GM21423 (cell line): ENCODE results near the gene ATP2B2.

ENCODE experiments used
- ATAC-seq: cut with Tn5 transposase; IDR thresholded peaks from one replicate; pipeline ENCODE4 v1.9.1; 2021; ENCODE audit warnings: mild to moderate bottlenecking, moderate library complexity; ENCODE audit not compliant: unreplicated experiment

Gene ATP2B2

GRCh38 chr3:10530241-10530640 lies 24.9 kb upstream of the ATP2B2 start:
- no peak for ATAC-seq

- no peak for ATAC-seq
Observed at GRCh38 chr3:10529809-10530208, 24.4 kb upstream of the ATP2B2 start.

- ATAC-seq, result no peak
Observed at GRCh38 chr3:10528046-10528445, 22.7 kb upstream of the ATP2B2 start.

GRCh38 chr3:10527295-10528001 lies 22.1 kb upstream of the ATP2B2 start:
- no peak for ATAC-seq

DNA sequence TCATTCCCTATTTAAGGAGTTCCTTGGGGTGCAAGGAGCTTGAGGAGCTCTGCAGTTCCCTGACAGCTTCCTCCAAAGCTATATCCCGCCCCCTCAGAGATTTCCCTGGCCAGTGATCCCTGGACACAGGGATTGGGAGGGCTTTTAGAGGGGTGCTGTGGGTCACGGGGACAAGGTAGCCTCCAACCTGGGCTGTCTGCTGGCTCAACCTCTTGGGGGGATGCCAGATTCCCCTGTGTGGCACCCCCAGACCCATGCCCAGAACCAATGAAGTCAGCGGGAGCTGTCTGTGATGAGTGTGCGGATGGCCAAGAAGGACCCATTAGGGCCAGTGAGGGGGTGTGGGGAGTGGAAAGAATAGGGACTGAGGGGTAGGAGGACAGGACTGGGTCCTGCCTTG lies 21.0 kb upstream of the ATP2B2 start:
- ATAC-seq, result no peak

DNA sequence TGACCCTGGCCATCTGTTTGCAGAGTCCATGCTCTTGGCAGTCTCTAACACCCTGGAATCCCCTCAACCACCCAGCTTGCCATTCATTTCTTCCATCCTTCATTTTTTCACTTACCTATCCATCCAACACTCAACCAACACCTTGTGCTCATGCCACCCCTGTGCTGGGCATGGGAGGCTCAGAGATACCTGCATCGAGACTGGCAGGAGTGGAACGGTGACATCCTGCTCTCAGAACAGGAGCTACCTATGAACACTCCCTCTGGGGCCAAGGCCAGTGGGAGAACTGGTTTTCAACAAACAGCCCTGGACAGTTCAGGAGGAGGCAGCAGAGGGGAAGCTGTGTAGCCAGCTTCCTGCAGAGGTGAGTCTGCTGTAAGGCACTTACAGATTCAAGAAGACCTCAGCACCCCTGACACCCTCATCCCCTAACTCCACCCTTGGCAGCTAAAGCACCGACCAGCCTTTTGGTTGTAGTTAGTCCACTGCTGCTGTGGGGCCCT lies 19.5 kb upstream of the ATP2B2 start:
- ATAC-seq, result no peak

GRCh38 chr3:10524270-10524669 lies 18.9 kb upstream of the ATP2B2 start:
- no peak for ATAC-seq

- no peak for ATAC-seq
Observed at GRCh38 chr3:10523561-10523960, 18.2 kb upstream of the ATP2B2 start.

DNA sequence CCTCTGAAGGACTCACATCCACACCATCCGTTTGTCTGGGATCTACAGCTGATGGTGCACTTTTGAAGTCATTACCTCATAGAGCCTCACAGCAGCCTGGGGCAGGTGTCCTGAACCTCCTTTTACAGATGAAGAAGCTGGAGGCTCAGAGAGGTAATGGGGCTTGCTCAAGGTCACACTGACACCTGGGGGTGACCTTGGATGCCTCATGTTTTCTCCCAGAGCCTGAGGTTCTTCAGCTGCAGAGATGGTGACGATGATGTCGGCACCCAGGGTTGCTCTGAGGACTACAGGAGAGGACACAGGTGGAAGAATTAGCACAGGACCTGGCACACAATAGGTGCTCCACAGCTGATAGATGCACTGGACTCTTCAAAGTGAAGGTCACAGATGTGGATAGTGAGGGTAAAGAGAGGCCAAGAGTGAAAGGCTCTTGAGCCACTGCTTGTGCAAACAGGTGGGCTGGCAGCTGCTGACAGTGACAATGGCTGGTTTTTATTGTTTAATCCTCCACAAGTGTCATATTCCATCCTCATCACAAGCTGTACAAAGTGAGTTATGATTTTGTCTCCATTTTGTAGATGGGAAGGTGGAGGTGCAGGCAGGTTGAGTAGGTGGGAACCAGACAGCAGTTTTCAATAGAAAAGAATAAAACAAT lies 17.4 kb upstream of the ATP2B2 start:
- no peak for ATAC-seq

- no peak for ATAC-seq
Observed at GRCh38 chr3:10521772-10522441, 16.5 kb upstream of the ATP2B2 start.

GRCh38 chr3:10520072-10520471 lies 14.7 kb upstream of the ATP2B2 start:
- no peak for ATAC-seq

DNA sequence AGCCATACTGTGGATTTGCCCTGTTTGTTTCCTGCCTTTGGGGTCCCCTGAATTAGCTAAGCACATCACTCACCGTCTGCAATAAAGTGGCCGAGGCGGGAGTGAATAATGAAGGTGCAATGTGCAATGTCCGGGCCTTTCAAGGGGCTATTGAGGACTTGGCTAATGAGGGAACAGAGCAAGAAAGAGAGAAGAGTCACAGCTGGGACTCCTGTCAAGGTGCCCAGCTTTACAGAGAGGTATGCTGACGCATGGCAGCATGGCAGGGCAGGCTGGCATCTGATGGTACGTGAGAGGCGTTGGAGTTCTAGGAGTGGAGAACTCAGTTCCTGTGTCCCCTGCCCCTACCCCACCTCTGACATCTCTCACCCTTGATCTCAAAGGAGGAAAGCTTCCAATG lies 13.8 kb upstream of the ATP2B2 start:
- ATAC-seq, result no peak

- ATAC-seq, result no peak
Observed at GRCh38 chr3:10518506-10519150, 13.2 kb upstream of the ATP2B2 start.

DNA sequence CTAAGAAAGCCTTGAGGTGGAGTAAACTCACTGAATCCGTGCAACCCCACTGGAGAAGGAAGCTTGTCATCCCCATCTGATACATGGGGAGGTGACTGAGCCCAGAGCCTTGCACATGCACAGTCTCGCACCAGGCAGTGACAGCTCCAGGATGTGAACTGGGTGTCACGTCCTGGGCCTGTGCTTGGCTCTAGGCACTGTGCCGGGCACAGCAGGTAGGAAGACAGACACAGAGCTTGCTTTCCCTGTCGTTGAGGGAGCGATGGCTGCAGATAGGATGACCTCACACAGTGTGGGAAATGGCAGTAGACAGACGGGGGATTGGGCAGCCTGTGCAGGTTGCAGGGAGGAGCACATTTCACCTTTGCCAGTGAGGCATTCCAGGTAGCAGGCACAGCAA lies 12.2 kb upstream of the ATP2B2 start:
- ATAC-seq, result no peak

DNA sequence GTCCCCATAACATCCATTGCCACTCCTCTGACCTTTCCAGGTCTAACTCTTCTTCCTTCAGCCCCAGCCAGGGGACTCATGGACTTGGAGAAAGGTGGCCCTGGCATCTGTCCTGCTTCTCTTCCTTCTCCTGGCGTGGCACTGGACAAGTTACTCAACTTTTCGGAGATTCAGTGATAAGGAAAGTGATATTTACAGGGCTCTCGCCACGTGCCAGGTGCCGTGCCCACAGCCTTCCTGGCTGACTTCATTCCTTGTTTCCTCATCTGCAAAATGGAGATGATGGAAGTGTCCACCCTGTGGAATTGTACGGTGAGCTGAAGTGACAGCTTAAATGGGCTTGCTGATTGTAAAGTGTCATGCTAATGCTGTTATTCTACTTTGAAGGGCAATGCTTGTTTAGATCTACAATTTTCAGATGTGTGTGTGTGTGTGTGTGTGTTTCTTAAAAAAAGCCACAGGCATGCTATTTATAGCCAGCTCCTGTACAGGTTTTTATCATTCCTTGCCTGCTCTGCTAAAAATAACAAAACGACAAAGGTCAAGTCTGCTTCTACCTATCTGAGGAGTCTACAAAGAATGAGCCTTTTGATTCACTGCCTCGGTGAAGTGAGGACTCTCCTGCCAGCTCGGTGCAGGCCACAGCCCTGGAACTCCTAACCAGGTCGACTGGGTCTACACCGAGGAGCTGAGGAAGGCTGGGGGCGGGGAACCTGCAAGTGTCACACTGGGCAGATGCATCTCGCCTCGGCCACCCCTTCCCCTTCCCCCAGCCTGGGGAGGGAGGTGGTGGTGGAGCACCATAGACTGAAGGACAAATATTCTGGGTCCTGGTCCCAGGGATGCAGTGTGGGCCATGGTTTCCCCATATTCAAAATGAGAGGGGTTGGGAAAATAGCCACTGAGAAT lies 11.4 kb upstream of the ATP2B2 start:
- no peak for ATAC-seq

DNA sequence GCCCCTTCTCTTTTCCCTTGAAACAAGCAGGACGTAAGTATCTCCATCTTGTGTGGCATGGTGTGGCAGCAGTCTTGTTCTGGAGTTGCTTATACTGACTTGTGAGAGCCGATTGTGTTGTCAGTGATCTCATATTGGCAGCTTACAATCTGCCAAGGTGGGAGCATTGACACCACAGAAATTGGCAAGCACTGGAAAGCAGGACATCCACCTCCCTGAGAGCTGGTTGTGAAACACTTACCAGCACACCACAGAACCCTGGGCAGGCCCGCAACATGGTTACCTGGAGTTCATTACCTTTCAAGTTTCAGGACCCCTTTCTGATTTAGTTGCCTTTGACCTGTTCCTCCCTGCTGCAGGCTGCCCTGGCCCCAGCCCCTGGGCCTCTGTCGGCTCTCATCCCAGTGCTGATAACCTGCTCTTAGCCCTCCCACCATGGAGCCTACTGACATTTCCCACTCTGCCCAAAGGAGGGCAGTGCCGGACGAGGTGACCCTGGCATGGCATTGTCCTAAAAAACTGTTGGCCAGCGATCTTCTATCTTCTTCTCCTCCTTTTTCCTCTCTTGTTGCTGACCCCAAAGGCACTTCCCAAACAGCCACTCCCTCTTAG lies 10.6 kb upstream of the ATP2B2 start:
- no peak for ATAC-seq

DNA sequence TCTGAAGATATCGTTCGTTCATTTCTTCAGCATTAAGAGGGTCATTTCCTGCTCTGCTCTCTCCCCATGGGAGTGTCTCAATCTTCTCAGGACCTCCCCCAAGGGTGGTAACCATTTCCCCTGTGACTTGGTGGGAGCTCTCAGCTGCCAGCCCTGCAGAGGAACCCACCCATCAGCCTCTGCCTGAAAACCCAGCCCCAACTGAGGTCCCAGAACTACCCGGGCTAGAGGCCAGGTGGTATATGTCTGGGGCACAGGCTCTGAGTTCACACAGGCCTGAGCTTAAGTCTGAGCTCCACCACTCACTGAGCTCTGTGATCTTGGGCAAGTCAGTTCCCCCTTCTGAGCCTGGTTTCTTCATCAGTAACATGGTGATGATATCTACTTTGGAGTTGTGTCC lies 10.0 kb upstream of the ATP2B2 start:
- ATAC-seq, result no peak

- no peak for ATAC-seq
Observed at GRCh38 chr3:10514407-10515069, 9.2 kb upstream of the ATP2B2 start.

GRCh38 chr3:10513306-10513705 lies 7.9 kb upstream of the ATP2B2 start:
- no peak for ATAC-seq

DNA sequence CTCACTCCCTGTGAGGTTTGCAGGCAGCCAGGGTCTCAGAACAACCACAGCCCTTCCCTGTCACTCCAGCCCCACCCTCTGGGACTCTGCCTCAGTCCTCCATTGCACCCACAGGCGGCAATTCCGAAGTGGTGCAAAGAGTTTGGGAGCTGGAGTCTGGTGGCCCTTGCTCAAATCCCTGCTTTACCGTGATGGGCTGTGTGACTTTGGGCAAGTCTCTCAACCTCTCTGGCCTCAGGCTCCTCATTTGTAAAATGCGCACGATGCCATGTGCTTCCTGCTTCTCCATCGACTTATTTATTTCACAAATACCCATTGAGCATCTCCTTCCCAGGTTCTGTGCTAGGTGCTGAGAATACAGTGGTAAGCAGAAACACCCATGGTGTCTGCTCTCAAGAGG lies 7.3 kb upstream of the ATP2B2 start:
- no peak for ATAC-seq
